Nephron progenitor cell (in vitro differentiated cells): ENCODE data around the gene KIF3B.

ENCODE experiments used
- DNase-seq: peaks from one replicate; pipeline ENCODE4 v3.0.0; 2021
- H3K27ac Mint-ChIP-seq: 2 replicates; pipeline ENCODE4 v1.8.0; 2021; ENCODE audit warnings: mild to moderate bottlenecking, moderate library complexity, mixed read lengths
- H3K27me3 Mint-ChIP-seq: 2 replicates; pipeline ENCODE4 v1.8.0; 2021; ENCODE audit warnings: mild to moderate bottlenecking, low read depth, mixed read lengths; ENCODE audit not compliant: poor library complexity
- H3K36me3 Mint-ChIP-seq: 2 replicates; pipeline ENCODE4 v1.8.0; 2021; ENCODE audit warnings: low read depth, mixed read lengths
- H3K4me1 Mint-ChIP-seq: 2 replicates; pipeline ENCODE4 v1.8.0; 2021; ENCODE audit warnings: mixed read lengths
- H3K4me3 Mint-ChIP-seq: 2 replicates; pipeline ENCODE4 v1.8.0; 2021; ENCODE audit warnings: mild to moderate bottlenecking, moderate library complexity, mixed read lengths
- H3K9me3 Mint-ChIP-seq: 2 replicates; pipeline ENCODE4 v1.8.0; 2021; ENCODE audit warnings: mild to moderate bottlenecking, moderate library complexity, mixed read lengths
- CTCF ChIP-seq: fragments of 200-600 bp; sonication (generic); IDR thresholded peaks from 2 replicates; pipeline ENCODE4 v1.5.0; 2021; ENCODE audit warnings: antibody characterized with exemption

The KIF3B gene

GRCh38 chr20:32362901-32363364 lies 85.5 kb downstream of the KIF3B start:
- Mint-ChIP-seq H3K4me1 (peaks cover 67% of the 10 kb centered on the region), H3K36me3 (peaks cover 31% of the 10 kb centered on the region), H3K27ac (peak overlapping the region; percentile 12), H3K4me3 (no peak overlapping the region), H3K9me3 (peaks cover 3% of the 10 kb centered on the region), H3K27me3 (no peaks in the 10 kb centered on the region)
- DNase-seq = no peak
- TF ChIP-seq CTCF = no peak

- Mint-ChIP-seq H3K27ac (peak overlapping the region; percentile 34), H3K36me3 (peaks cover 35% of the 10 kb centered on the region), H3K9me3 (peaks cover 3% of the 10 kb centered on the region), H3K4me3 (no peak overlapping the region), H3K27me3 (no peaks in the 10 kb centered on the region), H3K4me1 (peaks cover 72% of the 10 kb centered on the region)
- TF ChIP-seq CTCF = no peak
- DNase-seq = no peak
Measured at GRCh38 chr20:32363492-32363891, 86.0 kb downstream of the KIF3B start.

GRCh38 chr20:32364554-32365208 lies 87.2 kb downstream of the KIF3B start:
- DNase-seq = no peak
- Mint-ChIP-seq H3K27me3 (no peaks in the 10 kb centered on the region), H3K4me1 (peaks cover 72% of the 10 kb centered on the region), H3K9me3 (peaks cover 3% of the 10 kb centered on the region), H3K4me3 (no peak overlapping the region), H3K27ac (peak overlapping the region; percentile 7), H3K36me3 (peaks cover 30% of the 10 kb centered on the region)
- TF ChIP-seq CTCF = no peak

- Mint-ChIP-seq H3K36me3 (peaks cover 24% of the 10 kb centered on the region), H3K4me1 (peaks cover 63% of the 10 kb centered on the region), H3K27ac (no peak overlapping the region), H3K4me3 (no peak overlapping the region), H3K9me3 (peaks cover 1% of the 10 kb centered on the region), H3K27me3 (no peaks in the 10 kb centered on the region)
- no peak for DNase-seq
- TF ChIP-seq CTCF = no peak
Measured at GRCh38 chr20:32365564-32365963, 88.1 kb downstream of the KIF3B start.

GRCh38 chr20:32366380-32366779 lies 88.9 kb downstream of the KIF3B start:
- H3K4me1 Mint-ChIP-seq = peaks cover 61% of the 10 kb centered on the region
- H3K27me3 Mint-ChIP-seq = no peaks in the 10 kb centered on the region
- H3K36me3 Mint-ChIP-seq = peaks cover 22% of the 10 kb centered on the region
- DNase-seq = no peak
- H3K9me3 Mint-ChIP-seq = no peaks in the 10 kb centered on the region
- TF ChIP-seq CTCF = no peak
- peak overlapping the region; percentile 25 for H3K27ac Mint-ChIP-seq
- no peak overlapping the region for H3K4me3 Mint-ChIP-seq

GRCh38 chr20:32368323-32368722 lies 90.9 kb downstream of the KIF3B start:
- Mint-ChIP-seq H3K27ac (peak overlapping the region; percentile 33), H3K36me3 (peaks cover 18% of the 10 kb centered on the region), H3K9me3 (no peaks in the 10 kb centered on the region), H3K27me3 (no peaks in the 10 kb centered on the region), H3K4me3 (no peak overlapping the region), H3K4me1 (peaks cover 48% of the 10 kb centered on the region)
- no peak for DNase-seq
- TF ChIP-seq CTCF = no peak
